ENCODE results near the gene MSI2.

DNA sequence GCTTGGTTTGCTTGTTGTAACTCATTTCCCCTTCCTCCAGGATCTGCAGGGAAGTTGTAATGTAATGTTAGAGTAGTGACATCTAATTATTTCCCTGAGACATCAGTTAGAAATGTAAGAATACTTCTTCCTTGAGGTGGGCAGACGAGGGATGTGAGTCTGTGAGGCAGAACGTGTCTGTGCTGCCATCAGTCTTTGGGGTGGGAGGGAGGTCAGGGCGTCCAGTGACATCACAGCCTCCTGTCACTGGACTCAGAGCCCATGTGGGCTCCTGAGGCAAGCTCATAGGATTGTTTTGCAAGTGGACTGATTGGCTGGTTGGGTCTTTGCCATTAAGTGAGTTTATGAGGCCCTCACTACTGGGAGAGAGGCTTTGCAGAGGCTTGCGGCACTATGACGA is 300.0 kb downstream of the MSI2 start:
- TF ChIP-seq EZH2phosphoT487 (IDR thresholded peaks at IDR 0.05; ENCODE audit: insufficient read depth, low read depth), result no peak
- no peak for TF ChIP-seq EZH2 (IDR thresholded peaks at IDR 0.05; ENCODE audit: insufficient read depth, poor library complexity, severe bottlenecking)

Measured in GM23248 (cell line).